Activated CD4-positive, alpha-beta T cell treated with anti-CD3 and anti-CD28 coated beads, Interleukin-2, Interleukin-4, amounts not matched to agents 100 ng/mL and 50 ng/mL, durations not matched to agents 16 hours and 8 hours (primary cell): ENCODE measurements around the gene CASP3.
A peak's percentile ranks its signal among the peaks of the same experiment; 100 is the strongest.
"Not testable (repeated sequence)": the region's sequence is repeated elsewhere in the genome, so short reads cannot be mapped to it uniquely, and the experiment has no call there.

Source experiments
- DNase-seq: peaks from one replicate; pipeline ENCODE4 v3.0.0-alpha.2; 2020; ENCODE audit warnings: low spot score

Gene CASP3

GRCh38 chr4:184596044-184596616 is 53.1 kb downstream of the CASP3 start:
- DNase-seq, result no peak

GRCh38 chr4:184595430-184595829 is 53.8 kb downstream of the CASP3 start:
- no peak for DNase-seq

GRCh38 chr4:184593461-184593860 is 55.8 kb downstream of the CASP3 start:
- no peak for DNase-seq

- not testable (repeated sequence) for DNase-seq
Observed at GRCh38 chr4:184591747-184592270, 57.4 kb downstream of the CASP3 start.

GRCh38 chr4:184591070-184591677 is 58.1 kb downstream of the CASP3 start:
- no peak for DNase-seq

GRCh38 chr4:184590196-184590595 is 59.1 kb downstream of the CASP3 start:
- no peak for DNase-seq

- no peak for DNase-seq
Observed at GRCh38 chr4:184588893-184589292, 60.4 kb downstream of the CASP3 start.

GRCh38 chr4:184587701-184588100 is 61.5 kb downstream of the CASP3 start:
- DNase-seq, result no peak

- DNase-seq, result no peak
Observed at GRCh38 chr4:184587221-184587620, 62.0 kb downstream of the CASP3 start.

- peak; percentile 10 for DNase-seq
Observed at GRCh38 chr4:184583738-184584502, 65.3 kb downstream of the CASP3 start.
